Loucy (cell line): ENCODE results near the gene CRABP2.
A peak's percentile ranks its signal among the peaks of the same experiment; 100 is the strongest.

Source experiments
- H2AFZ ChIP-seq: fragments of 200-600 bp; sonication (generic); 2 replicates; pipeline ENCODE4 v1.6.0; 2016; ENCODE audit warnings: antibody characterized with exemption, mild to moderate bottlenecking, low read length, moderate library complexity
- H3F3A ChIP-seq: fragments of 200-600 bp; 2 replicates; pipeline ENCODE4 v1.6.0; 2016; ENCODE audit warnings: antibody characterized with exemption, low read depth, mild to moderate bottlenecking
- H3K27me3 ChIP-seq: fragments of 200-600 bp; sonication (generic); 2 replicates; pipeline ENCODE4 v1.6.1; 2014; ENCODE audit warnings: low read length, mild to moderate bottlenecking; ENCODE audit not compliant: insufficient read depth, poor library complexity, severe bottlenecking
- H3K36me3 ChIP-seq: fragments of 200-600 bp; sonication (generic); 2 replicates; pipeline ENCODE4 v1.6.1; 2016; ENCODE audit warnings: low read length; ENCODE audit not compliant: insufficient read depth
- H3K4me1 ChIP-seq: fragments of 200-600 bp; sonication (generic); 2 replicates; pipeline ENCODE4 v1.5.1; 2014; ENCODE audit warnings: low read length, mild to moderate bottlenecking; ENCODE audit not compliant: insufficient read depth, poor library complexity, severe bottlenecking
- H3K4me2 ChIP-seq: fragments of 200-600 bp; sonication (generic); 2 replicates; pipeline ENCODE4 v1.6.0; 2014; ENCODE audit warnings: antibody characterized with exemption, low read length, low read depth, mild to moderate bottlenecking; ENCODE audit not compliant: poor library complexity, severe bottlenecking
- H3K4me3 ChIP-seq: fragments of 200-600 bp; sonication (generic); 2 replicates; pipeline ENCODE4 v1.5.1; 2014; ENCODE audit warnings: low read length, mild to moderate bottlenecking, mixed read lengths; ENCODE audit not compliant: poor library complexity, severe bottlenecking
- H3K79me2 ChIP-seq: fragments of 200-600 bp; sonication (generic); 2 replicates; pipeline ENCODE4 v1.6.1; 2014; ENCODE audit warnings: low read length; ENCODE audit not compliant: insufficient read depth
- H3K9ac ChIP-seq: fragments of 200-600 bp; sonication (generic); 2 replicates; pipeline ENCODE4 v1.6.0; 2014; ENCODE audit warnings: mild to moderate bottlenecking, low read depth, low read length, moderate library complexity; ENCODE audit not compliant: poor library complexity, severe bottlenecking
- H3K9me2 ChIP-seq: fragments of 200-600 bp; sonication (generic); replicated peaks from 2 replicates; pipeline ENCODE4 v1.6.1; 2016; ENCODE audit warnings: low read depth, low read length, mixed read lengths
- H3K9me3 ChIP-seq: fragments of 200-600 bp; sonication (generic); 2 replicates; pipeline ENCODE4 v1.6.1; 2014; ENCODE audit warnings: mild to moderate bottlenecking, antibody characterized with exemption, low read length, low read depth; ENCODE audit not compliant: insufficient read depth
- H4K20me1 ChIP-seq: fragments of 200-600 bp; sonication (generic); 2 replicates; pipeline ENCODE4 v1.6.0; 2014; ENCODE audit warnings: antibody characterized with exemption, low read length, mild to moderate bottlenecking; ENCODE audit not compliant: insufficient read depth, poor library complexity, severe bottlenecking
- EZH2phosphoT487 ChIP-seq: fragments of 200-600 bp; IDR thresholded peaks from 2 replicates; pipeline ENCODE4 v1.6.1; 2018; ENCODE audit warnings: antibody characterized with exemption, mild to moderate bottlenecking, moderate library complexity, borderline replicate concordance
- TF ChIP-seq, protein P1 (sequence below): fragments of 200-600 bp; sonication (generic); conservative IDR thresholded peaks from 2 replicates; pipeline ENCODE4 v1.5.1; 2014; ENCODE audit warnings: mild to moderate bottlenecking, antibody characterized with exemption, low read length

CRABP2 gene

DNA sequence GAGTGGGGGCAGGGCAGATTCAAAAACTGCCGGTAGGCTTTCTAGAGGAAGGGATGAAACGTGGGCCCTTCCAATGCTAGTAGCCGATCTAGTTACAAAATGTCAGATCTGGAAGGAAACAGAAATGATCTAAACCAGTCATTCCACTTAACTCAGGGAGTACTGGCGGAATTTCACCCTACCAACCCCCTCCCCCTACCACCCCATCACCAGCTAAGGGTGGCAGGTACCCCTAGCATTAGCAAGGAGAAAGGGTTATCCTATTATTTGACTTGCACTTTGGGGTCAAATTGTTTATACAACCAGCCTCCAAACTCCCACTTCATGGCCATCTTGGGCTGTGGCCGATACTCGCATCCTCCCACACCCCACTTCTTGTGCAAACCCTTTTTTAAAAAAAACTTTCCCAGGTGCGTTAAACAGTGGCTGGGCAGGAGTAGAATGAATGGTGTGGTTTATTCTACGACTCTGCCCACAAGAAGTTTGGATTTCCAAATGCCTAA lies 36.1 kb upstream of the CRABP2 start:
- no peaks in the 10 kb centered on the region for H3K9me3 ChIP-seq
- peak overlapping the region; percentile 61 for H3K4me3 ChIP-seq
- TF ChIP-seq, protein P1, sequence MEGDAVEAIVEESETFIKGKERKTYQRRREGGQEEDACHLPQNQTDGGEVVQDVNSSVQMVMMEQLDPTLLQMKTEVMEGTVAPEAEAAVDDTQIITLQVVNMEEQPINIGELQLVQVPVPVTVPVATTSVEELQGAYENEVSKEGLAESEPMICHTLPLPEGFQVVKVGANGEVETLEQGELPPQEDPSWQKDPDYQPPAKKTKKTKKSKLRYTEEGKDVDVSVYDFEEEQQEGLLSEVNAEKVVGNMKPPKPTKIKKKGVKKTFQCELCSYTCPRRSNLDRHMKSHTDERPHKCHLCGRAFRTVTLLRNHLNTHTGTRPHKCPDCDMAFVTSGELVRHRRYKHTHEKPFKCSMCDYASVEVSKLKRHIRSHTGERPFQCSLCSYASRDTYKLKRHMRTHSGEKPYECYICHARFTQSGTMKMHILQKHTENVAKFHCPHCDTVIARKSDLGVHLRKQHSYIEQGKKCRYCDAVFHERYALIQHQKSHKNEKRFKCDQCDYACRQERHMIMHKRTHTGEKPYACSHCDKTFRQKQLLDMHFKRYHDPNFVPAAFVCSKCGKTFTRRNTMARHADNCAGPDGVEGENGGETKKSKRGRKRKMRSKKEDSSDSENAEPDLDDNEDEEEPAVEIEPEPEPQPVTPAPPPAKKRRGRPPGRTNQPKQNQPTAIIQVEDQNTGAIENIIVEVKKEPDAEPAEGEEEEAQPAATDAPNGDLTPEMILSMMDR: no peak
- TF ChIP-seq EZH2phosphoT487: no peak
- H4K20me1 ChIP-seq: peaks cover 24% of the 10 kb centered on the region
- H3K79me2 ChIP-seq: peaks cover 54% of the 10 kb centered on the region
- H3K9ac ChIP-seq: peak overlapping the region; percentile 64
- H2AFZ ChIP-seq: no peak overlapping the region
- peaks cover 29% of the 10 kb centered on the region for H3K4me1 ChIP-seq
- H3K4me2 ChIP-seq: peak overlapping the region; percentile 81
- no peaks in the 10 kb centered on the region for H3K27me3 ChIP-seq
- H3F3A ChIP-seq: peaks cover 19% of the 10 kb centered on the region; the same call in 1 of the 2 replicates
- H3K36me3 ChIP-seq: peaks cover 37% of the 10 kb centered on the region; the same call in 1 of the 2 replicates
- no peaks in the 10 kb centered on the region for H3K9me2 ChIP-seq

DNA sequence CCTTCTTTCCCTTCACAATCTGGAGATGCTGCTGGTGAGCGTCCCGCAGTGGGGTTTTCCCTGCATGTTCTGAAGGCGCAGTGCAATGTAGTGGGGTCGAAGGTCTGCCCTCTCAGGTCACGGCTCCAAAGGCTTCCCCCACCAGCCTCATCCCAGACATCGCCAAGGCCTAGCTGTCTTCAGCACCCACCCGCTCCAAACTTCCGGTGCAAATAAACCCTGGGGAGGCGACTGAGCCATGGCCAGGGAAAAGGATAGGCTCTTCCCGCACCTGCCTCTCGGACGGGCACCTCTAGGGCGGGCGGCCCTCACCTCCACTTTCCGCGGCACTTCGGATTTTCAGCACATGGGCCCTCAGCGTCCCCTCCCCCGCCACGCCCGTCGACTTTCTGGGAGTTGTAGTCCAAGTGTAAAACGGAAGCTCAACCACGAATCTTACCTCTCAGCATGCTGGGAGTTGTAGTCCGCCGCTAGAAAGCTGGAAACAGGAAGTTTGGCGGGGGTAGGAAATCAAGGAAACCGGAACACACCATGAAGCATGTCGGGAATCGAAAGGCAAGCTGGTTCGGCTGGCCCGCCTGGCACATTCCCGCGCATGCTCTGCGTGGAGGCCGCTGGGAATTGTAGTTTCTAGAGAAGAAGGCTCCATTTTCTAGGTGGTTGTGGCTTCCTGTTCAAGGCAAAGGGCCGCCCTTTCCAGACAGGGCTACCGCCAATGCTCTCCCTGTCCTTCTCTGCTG lies 35.5 kb upstream of the CRABP2 start, which contains the start of gene MRPL24:
Gene MRPL24 (minus strand): TSS at position 348 of the 740 bp plus-strand sequence. CDS start 2,384 bp downstream, outside the sequence.
- Histone ChIP-seq H3K4me1 (peaks cover 23% of the 10 kb centered on the region), H3K36me3 (peaks cover 37% of the 10 kb centered on the region; the same call in 1 of the 2 replicates), H3K9me3 (no peaks in the 10 kb centered on the region), H3K79me2 (peaks cover 48% of the 10 kb centered on the region), H3K9ac (peak within 1 kb of the TSS; percentile 93), H4K20me1 (peaks cover 17% of the 10 kb centered on the region), H3K4me3 (peak within 1 kb of the TSS; percentile 96), H3F3A (peaks cover 19% of the 10 kb centered on the region; the same call in 1 of the 2 replicates), H2AFZ (peak within 1 kb of the TSS; percentile 88), H3K9me2 (no peaks in the 10 kb centered on the region), H3K4me2 (peak within 1 kb of the TSS; percentile 91), H3K27me3 (no peaks in the 10 kb centered on the region)
- TF ChIP-seq EZH2phosphoT487: no peak
- TF ChIP-seq, protein P1: no peak

DNA sequence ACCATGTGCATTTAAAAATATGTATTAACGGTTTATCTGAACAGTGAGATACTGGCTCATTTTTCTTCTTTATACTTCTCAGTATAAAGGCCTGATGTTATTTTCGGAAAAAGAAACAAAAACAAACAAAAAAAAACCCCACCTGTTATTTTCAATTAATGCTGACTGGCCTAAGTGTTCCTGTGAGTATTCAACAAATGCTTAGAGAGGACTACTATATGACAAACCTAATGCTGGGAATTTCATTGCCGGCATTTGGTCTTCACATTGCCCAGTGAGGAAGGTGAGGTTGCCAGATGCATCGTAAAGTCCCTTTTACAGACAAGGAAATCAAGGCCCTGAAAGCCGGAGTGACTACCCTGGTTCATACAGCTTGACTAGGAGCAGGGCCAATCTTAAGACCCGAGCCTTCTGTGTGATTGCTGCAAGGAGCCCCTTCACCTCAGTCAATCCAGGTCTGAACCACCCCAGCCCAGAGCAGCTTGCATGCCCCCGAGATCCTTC lies 34.9 kb upstream of the CRABP2 start:
- Histone ChIP-seq H3F3A (peaks cover 19% of the 10 kb centered on the region; the same call in 1 of the 2 replicates), H2AFZ (peak overlapping the region; percentile 88), H4K20me1 (peaks cover 11% of the 10 kb centered on the region), H3K9ac (peak overlapping the region; percentile 93), H3K9me3 (no peaks in the 10 kb centered on the region), H3K36me3 (peaks cover 32% of the 10 kb centered on the region; the same call in 1 of the 2 replicates), H3K79me2 (peaks cover 42% of the 10 kb centered on the region), H3K9me2 (no peaks in the 10 kb centered on the region), H3K4me2 (peak overlapping the region; percentile 91), H3K4me1 (peaks cover 18% of the 10 kb centered on the region), H3K27me3 (no peaks in the 10 kb centered on the region), H3K4me3 (peak overlapping the region; percentile 96)
- TF ChIP-seq EZH2phosphoT487: no peak
- TF ChIP-seq, protein P1: no peak
